GM19452 (cell line): ENCODE data around the gene SPATA2.
"Not testable (repeated sequence)": the region's sequence is repeated elsewhere in the genome, so short reads cannot be mapped to it uniquely, and the experiment has no call there.

Experiments
- ATAC-seq: cut with Tn5 transposase; IDR thresholded peaks from one replicate; pipeline ENCODE4 v1.9.1; 2021; ENCODE audit not compliant: unreplicated experiment

SPATA2 gene

GRCh38 chr20:49906101-49906604, 9.2 kb downstream of the SPATA2 start:
- no peak for ATAC-seq

DNA sequence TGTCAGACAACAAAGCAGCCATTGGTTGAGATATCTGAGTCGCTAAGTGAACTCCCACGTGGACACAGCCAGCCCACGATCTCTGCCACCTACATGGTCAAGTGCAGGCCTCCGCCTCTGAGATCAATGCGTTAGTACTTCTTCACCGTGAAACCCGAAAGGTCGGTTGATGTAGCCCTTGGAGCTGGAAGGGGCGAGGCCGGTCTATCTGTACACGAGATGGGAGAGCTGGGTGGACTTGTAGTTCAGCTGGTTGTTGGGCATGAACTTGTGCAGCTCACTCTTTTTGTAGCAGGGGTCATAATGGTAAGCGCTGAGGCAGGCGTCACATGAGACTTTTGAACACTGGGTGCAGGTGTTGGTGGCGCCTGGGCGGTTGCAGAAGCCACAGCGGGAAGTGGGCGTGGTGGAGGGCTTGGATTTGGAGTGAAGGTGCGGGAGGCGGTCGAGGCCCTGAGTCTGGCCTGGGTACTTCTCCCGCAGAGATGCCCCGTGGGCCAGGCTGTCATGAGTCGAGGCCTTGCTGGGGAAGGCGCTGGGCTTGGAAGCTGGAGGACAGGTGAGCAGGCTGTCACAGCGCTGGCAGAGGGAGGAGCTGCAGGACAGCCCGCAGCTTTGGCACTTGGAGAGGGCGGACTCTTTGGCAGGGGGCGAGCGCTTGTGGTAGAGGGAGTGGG, 9.8 kb downstream of the SPATA2 start:
- ATAC-seq: no peak

GRCh38 chr20:49904440-49905214, 10.7 kb downstream of the SPATA2 start:
- ATAC-seq: no peak

DNA sequence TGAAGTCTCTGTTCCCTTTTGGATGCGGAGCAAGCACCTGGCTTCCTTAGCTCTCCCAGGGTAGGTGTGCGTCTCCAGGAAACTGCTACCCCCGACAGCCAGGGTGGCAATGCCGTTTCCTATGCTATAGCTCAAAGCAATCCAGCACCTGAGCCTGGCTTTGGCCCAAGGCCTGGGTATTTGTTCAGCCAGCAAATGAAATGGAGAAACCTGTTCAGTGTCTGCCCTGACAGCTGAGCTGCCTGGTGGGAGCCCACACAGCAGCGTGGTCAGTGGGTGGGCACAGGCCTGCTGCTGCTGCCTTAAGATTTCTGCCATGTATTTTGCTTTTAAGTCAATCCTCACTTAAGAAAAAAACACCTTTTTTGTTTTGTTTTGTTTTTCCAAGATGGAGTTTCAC, 13.7 kb downstream of the SPATA2 start:
- no peak for ATAC-seq

DNA sequence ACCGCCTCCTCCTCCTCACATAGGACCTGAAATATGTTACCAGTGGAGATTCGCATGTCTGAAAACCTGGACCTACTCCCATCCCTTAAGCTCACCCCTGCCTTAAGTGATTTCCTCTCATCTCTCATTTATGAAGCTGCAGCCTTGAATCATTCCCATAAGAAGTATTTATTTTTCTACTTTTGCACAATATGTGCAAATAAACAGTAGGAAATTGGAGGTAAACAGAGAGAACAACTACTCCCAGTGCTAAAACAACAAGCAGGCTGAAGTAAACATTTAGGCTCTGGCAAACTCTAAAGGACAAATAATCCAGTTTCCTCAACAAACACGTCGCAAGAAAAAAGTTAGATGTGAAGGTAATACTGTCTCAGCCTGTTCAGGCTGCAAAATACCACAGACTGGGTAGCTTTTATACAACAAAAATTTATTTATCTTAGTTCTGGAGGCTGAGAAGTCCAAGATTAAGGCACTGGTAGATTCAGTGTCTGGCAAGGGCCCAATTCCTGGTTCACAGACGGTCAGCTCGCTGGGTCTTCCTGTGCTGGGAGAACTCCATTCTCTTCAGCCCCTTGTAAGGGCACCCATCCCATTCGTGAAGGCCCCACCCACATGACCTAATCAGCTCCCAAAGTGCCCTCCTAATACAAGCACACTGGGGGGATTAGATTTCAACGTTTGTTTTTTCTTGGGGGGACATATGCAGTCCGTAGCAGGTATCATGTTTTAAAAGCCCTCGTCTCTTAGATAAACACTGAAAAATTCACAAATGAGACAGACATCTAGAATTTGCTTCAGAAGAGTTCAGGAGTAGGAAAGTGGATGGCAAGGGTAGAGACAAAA, 15.6 kb downstream of the SPATA2 start:
- no peak for ATAC-seq

GRCh38 chr20:49896204-49896603, 19.1 kb downstream of the SPATA2 start:
- no peak for ATAC-seq

DNA sequence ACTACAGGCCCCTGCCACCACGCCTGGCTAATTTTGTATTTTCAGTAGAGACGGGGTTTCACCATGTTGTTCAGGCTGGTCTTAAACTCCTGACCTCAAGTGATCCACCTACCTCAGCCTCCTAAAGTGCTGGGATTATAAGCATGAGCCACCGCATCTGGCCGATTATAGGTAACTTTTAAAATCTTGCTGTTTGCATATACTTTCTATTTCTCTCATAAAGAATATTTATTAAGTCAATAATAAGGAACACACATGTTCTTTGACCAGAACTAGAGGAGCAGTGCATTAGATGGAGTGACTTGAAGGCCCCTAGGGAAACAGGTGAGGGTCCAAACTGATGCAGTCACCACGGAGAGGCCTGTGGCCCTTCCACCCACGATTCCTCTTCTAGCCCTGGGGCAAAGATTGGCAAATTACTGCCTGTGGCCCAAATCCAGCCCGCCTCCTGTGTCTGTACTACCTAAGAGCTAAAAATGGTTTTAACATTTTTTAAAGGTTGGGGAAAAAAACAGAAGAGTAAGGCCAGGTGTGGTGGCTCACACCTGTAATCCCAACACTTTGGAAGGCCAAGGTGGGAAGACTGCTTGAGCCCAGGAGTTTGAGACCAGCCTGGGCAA, 19.7 kb downstream of the SPATA2 start:
- ATAC-seq: not testable (repeated sequence)

DNA sequence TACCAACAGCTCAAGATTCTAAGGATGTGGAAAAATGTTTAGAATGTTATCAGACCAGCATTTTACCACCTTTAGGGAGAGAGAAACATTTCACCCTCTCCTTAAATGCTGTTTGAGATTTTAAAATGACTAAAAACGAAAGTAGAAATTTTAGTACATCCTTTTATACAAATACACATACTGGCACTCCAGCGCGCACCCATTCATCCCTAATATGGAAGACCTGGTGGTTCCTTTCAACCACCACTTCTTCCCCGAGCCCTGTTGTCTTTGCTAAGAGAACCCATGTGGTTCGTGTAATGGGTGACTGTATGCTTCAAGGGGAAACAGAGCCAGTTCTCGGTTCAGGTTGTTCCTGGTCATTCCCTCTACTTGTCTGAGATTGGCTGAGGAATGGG, 21.3 kb downstream of the SPATA2 start:
- ATAC-seq: no peak

DNA sequence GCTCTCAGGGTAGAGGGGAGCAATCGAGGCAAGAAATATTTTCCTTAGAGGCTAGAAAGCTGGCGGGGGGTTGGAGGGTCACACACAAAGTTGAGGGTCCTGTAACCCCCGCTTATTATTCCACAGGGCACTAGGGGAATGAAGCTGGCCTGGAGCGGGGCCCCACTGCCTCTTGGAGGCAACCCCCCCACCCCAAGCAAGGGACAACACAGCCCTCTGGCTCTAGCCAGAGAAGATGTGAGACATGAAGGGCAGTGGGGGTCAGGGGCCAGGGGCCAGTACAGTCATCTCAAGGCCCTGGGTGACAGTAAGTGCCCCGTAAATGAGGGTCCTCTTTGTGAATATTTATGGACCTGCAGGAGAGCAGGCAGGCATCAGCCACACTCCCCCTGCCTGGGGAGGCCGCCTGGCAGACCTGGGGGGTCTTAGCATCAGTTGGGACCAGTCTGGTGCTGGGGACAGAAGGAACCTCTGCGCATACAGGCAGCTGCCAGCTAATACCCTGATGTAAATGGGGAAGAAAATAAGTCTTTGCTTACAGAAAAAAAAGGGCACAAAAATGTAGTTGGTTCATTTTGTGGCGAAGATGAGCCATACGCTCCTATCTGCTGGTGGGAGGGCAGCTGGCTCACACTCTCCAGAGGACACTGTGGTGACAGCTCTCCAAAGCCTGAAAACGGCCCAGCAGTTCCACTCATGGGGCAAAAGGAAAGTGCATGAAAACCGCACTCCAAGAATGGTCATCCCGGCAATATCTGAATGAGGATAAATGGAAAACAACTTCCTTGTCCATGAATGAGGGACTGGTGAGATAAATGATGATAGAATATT, 21.9 kb downstream of the SPATA2 start:
- ATAC-seq: no peak

GRCh38 chr20:49892817-49893216, 22.5 kb downstream of the SPATA2 start:
- ATAC-seq: no peak

DNA sequence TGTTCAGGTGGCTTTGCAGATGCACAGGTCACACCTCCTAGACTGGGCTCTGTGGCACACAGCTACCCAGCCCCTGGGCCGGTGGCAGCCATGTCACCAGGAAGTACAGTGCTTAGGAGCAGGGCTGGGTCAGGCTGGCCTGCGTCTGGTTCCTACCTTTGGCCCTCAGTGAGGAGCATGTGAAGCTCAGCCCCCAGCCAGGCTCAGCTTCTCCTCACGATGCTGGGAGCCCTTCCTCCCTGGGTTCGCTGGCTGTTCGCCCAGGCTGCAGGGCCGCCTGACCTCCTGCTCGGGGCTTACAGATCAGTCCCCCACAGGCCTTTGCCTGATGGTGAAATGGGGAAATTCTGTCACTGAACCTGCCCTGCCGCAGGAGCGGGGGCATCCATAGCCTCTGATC, 23.1 kb downstream of the SPATA2 start:
- ATAC-seq: no peak

DNA sequence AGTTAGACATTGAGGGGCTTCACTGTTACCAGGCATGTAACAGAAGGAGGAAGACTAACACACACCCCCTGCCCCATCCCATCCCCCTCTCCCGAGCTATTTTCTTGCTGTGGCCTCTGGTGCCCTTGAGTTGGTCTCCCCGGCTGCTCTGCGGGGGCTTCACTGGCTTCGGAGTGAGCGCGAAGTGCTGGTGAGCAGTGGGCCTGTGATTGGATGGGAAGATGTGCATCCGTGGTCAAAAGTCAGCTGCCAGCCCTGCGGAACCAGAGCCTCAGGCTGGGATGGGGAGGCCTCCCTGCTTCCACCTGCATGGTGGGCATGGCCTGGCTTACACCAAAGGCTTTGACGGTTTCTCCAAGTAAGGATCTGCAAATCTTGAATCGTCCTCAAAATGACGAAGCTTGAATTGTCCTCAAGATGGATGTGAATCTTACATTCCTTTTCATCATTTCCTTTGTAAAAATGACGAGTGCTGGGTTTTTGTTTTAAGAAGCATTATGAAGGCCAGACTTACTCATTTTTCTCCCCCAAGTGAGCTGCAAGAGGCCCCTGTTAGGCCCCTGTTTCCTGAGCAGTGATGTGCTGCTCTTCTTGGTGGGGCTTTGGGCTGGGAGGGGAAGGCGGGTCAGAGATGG, 23.7 kb downstream of the SPATA2 start:
- no peak for ATAC-seq

DNA sequence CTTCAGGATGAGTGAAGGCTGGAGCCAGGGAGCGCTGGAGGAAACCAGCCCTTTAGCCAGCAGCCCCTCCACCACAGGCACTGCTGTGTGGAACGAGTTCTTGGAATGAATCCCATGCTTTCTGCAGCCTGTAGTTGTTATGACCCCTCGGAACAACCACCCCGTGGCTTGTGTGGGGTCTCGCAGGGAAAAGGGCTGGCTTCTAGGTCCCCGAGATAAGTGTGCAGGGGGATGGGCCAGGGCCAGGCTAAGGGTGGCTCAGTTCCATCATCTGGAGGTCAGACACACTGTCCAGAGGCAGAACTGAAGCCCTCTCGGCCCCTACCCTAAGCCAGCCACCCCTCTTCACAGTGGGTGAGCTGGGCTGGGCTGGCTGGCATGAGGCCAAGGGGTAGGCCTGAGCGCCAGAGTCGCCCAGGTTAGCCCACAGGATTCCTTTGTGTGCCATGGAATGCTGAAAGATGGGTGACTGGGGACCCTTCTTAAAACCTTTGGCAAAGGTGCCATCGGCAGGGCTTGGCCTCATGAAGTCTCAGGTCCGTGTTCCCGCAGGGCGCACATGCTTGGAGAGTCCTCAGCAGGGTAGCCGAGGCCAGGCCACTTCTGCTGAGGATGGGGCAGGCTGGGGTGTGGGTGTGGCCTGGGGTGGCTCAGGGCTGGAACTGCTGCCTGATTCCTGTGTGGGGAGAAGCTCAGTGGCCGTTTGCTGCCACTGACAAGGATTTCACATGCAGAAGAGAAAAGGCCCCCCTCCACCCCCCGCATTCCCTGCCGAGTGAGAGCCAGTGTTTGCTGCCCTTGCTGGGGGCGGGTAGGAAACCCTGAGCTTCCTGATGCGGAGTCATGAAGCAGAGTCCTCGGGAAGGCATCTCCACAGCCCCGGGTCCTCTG, 24.6 kb downstream of the SPATA2 start:
- ATAC-seq: no peak

DNA sequence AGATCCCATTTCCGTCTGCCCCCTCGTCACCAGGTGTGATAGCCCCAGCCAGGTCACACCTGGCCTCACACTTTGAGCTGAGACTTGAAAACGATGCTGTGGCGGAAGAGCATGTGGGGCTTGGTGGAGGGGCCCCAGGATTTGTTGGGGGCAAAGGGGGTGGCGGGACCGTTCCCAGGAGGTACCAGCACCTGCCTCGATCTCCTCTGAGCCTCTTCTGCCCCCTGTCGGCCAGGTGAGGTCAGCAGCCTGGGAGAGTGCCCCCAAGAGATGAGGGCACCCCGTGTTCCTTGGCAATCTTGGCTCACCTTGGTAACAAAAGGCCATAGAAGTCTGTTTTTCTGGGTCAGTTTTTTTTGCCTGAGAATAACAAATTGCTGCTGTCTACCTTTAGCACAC, 25.4 kb downstream of the SPATA2 start:
- ATAC-seq: no peak

DNA sequence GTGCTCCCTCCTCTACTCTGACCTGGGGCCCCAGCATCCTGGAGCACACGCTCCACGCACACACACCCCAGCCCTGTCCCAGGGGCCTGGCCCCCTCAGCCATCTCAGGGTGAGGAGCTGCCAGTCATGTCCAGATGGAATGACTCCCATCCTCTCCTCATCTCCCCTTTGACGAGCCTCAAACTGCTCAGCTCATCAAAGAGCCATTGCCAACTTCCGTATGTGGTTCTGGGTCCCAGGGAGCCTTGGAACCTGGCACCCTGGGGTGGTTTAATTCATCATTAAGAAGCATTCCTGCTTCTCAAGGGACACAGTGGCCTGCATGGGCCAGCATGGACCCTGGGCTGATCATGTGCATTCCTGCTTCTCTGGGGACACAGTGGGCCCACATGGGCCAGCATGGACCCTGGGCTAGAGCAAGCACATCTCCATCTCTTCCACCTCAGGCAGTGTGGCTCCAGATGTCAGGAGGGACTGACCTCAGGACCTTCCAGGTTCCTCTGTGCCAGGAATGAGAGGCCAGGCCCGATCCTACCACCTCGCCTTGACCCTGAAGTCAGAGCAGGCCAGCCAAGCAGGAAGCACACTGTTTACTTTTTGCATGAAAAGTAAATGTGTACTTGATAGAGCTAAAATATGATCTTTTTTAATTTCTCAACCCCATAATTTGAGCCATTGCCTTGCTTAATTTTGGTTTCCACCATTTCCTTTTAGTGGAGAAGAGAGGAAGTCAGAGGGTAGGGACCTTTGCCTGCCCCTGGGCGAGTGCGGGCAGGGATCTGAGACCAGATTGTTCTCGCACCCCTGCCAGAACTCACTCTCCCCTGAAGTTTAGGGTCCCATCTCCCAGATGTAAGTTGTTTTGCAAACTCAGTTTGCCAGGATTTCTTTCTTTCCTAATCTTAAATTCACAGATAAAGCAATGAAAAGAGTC, 26.1 kb downstream of the SPATA2 start:
- ATAC-seq: no peak

DNA sequence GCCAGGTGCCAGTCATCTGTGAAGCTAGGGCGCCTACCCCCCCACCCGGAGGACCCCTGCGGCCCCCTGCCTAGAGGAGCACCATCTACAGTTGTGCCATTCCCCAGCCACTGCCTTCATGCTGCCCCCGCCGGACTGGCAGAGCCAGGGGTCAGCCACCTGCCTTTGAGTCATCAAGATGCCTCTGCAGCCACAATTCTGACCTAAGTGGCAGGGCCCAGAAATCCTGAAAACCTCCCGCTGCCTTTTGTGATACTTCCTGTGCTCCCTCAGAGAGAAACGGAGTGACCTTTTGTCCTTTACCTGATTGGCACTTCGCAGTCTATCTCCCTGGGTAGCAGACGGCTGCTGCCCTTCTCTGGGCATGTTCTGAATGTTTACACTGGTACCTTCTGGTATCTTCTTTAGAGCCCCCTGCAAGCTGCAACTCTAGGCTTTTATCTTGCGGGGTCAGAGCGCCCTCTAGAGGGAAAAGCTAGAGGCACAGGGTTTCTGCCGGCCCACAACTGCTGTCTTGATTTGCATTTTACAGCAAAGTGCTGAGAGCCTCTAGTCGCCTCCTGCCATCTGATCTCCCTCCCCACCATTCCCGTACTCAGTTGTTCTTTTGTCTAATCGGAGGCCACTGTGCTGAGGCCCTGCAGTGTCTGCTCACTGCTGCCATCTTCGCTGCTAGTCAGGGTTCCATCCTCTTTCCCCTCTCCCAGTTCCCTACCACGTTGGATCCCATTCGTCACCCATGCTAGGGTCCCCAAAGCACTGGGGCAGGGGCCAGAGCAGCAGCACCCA, 26.9 kb downstream of the SPATA2 start:
- no peak for ATAC-seq
